ENCODE measurements around the gene SULT1C4.

- TF ChIP-seq CTCF (IDR thresholded peaks at IDR 0.05), result no peak
- TF ChIP-seq POLR2AphosphoS5 (IDR thresholded peaks at IDR 0.05; ENCODE audit: low read depth, low read length), result no peak
- TF ChIP-seq SIN3A (IDR thresholded peaks at IDR 0.05; ENCODE audit: borderline replicate concordance, insufficient read depth, low read depth, low read length), result no peak
- TF ChIP-seq REST (IDR thresholded peaks at IDR 0.05; ENCODE audit: insufficient read depth in 1 of 2, low read depth in 2 of 2, low read length in 1 of 2), result no peak
Observed at GRCh38 chr2:108345951-108346350, 31.8 kb upstream of the SULT1C4 start.

All from Panc1 (cell line).